ENCODE data around the gene FFAR3.

GRCh38 chr19:35345671-35346111 lies 12.6 kb upstream of the FFAR3 start:
- TF ChIP-seq POLR2A (IDR thresholded peaks at IDR 0.05; ENCODE audit: low read length) (no peak), GATA1 (IDR thresholded peaks at IDR 0.05; ENCODE audit: low read depth, low read length) (no peak)

All from erythroblast (primary cell).